ENCODE measurements around the gene CLCC1.
"Not testable (repeated sequence)": the region's sequence is repeated elsewhere in the genome, so short reads cannot be mapped to it uniquely, and the experiment has no call there.

DNA sequence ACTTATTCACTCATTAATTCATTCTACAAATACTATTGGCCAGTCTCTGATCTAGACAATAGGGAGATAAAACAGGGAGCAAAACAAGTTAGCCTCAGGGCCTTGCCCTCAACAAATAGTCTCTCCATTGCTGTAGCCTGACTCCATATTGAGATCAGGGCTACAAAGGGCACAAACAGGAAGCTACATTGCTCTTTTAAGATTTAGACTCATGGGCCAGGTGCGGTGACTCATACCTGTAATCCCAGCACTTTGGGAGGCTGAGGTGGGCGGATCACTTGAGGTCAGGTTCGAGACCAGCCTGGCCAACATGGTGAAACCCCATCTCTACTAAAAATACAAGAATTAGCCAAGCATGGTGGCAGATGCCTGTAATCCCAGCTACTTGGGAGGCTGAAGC lies 33.3 kb upstream of the CLCC1 start:
- TF ChIP-seq ZNF133 (tag by site-specific recombination; IDR thresholded peaks at IDR 0.05); ZNF248 (tag by site-specific recombination; IDR thresholded peaks at IDR 0.05); HOXC10 (CRISPR knock-in tag; IDR thresholded peaks at IDR 0.05); ZSCAN30 (tag by site-specific recombination; IDR thresholded peaks at IDR 0.05); SALL2 (tag by site-specific recombination; IDR thresholded peaks at IDR 0.05; ENCODE audit: borderline replicate concordance); ZNF510 (tag by site-specific recombination; IDR thresholded peaks at IDR 0.05; ENCODE audit: insufficient replicate concordance); ZNF623 (tag by site-specific recombination; IDR thresholded peaks at IDR 0.05); ZNF404 (tag by site-specific recombination; IDR thresholded peaks at IDR 0.05); ZNF426 (tag by site-specific recombination; IDR thresholded peaks at IDR 0.05); ZNF785 (tag by site-specific recombination; IDR thresholded peaks at IDR 0.05): not testable (repeated sequence)
- TF ChIP-seq, protein P1, sequence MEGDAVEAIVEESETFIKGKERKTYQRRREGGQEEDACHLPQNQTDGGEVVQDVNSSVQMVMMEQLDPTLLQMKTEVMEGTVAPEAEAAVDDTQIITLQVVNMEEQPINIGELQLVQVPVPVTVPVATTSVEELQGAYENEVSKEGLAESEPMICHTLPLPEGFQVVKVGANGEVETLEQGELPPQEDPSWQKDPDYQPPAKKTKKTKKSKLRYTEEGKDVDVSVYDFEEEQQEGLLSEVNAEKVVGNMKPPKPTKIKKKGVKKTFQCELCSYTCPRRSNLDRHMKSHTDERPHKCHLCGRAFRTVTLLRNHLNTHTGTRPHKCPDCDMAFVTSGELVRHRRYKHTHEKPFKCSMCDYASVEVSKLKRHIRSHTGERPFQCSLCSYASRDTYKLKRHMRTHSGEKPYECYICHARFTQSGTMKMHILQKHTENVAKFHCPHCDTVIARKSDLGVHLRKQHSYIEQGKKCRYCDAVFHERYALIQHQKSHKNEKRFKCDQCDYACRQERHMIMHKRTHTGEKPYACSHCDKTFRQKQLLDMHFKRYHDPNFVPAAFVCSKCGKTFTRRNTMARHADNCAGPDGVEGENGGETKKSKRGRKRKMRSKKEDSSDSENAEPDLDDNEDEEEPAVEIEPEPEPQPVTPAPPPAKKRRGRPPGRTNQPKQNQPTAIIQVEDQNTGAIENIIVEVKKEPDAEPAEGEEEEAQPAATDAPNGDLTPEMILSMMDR (tag by site-specific recombination; IDR thresholded peaks at IDR 0.05) = not testable (repeated sequence)
- TF ChIP-seq, protein P2, sequence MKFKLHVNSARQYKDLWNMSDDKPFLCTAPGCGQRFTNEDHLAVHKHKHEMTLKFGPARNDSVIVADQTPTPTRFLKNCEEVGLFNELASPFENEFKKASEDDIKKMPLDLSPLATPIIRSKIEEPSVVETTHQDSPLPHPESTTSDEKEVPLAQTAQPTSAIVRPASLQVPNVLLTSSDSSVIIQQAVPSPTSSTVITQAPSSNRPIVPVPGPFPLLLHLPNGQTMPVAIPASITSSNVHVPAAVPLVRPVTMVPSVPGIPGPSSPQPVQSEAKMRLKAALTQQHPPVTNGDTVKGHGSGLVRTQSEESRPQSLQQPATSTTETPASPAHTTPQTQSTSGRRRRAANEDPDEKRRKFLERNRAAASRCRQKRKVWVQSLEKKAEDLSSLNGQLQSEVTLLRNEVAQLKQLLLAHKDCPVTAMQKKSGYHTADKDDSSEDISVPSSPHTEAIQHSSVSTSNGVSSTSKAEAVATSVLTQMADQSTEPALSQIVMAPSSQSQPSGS (tag by site-specific recombination; IDR thresholded peaks at IDR 0.05; ENCODE audit: low read depth) = not testable (repeated sequence)

Data from HEK293 (cell line).